ENCODE measurements around the gene MARCHF3. TPM values are rescaled to one million over a fixed set of nuclear protein-coding genes. Genes with fewer than 3 reads are reported as not detected.

MARCHF3 gene
- polyA plus RNA-seq, 1 donor from 2014 or later, result 3.9 TPM

- Histone ChIP-seq H3K4me3 (ENCODE audit: low read length) (no peak overlapping the region), H3K27me3 (ENCODE audit: insufficient read depth, low read depth, low read length) (peaks cover 6% of the 10 kb centered on the region), H3K4me2 (ENCODE audit: low read length) (no peak overlapping the region), H3K36me3 (ENCODE audit: insufficient read depth, low read length) (no peaks in the 10 kb centered on the region), H3K9ac (ENCODE audit: low read length) (no peak overlapping the region), H3K79me2 (replicated peaks; ENCODE audit: insufficient read depth, low read length) (no peaks in the 10 kb centered on the region), H4K20me1 (ENCODE audit: insufficient read depth) (no peaks in the 10 kb centered on the region), H3K9me3 (ENCODE audit: low read length) (no peaks in the 10 kb centered on the region), H3K27ac (ENCODE audit: low read length) (no peak overlapping the region), H3K9me2 (ENCODE audit: insufficient read depth, low read length) (no peaks in the 10 kb centered on the region), H3F3A (ENCODE audit: insufficient read depth, low read length, poor library complexity, severe bottlenecking) (no peaks in the 10 kb centered on the region), H2AFZ (ENCODE audit: low read depth, low read length) (no peak overlapping the region)
- TF ChIP-seq TAF1 (IDR thresholded peaks at IDR 0.05; ENCODE audit: low read depth), result no peak
Measured at GRCh38 chr5:126920291-126920690, 110.1 kb downstream of the MARCHF3 start.

- Histone ChIP-seq H3K27ac (ENCODE audit: low read length) (no peak overlapping the region), H3K4me3 (ENCODE audit: low read length) (no peak overlapping the region), H2AFZ (ENCODE audit: low read depth, low read length) (no peak overlapping the region), H3K9me3 (ENCODE audit: low read length) (no peaks in the 10 kb centered on the region), H3K9ac (ENCODE audit: low read length) (no peak overlapping the region), H3K36me3 (ENCODE audit: insufficient read depth, low read length) (no peaks in the 10 kb centered on the region), H3K9me2 (ENCODE audit: insufficient read depth, low read length) (no peaks in the 10 kb centered on the region), H3F3A (ENCODE audit: insufficient read depth, low read length, poor library complexity, severe bottlenecking) (no peaks in the 10 kb centered on the region), H4K20me1 (ENCODE audit: insufficient read depth) (no peaks in the 10 kb centered on the region), H3K27me3 (ENCODE audit: insufficient read depth, low read depth, low read length) (peaks cover 2% of the 10 kb centered on the region), H3K79me2 (replicated peaks; ENCODE audit: insufficient read depth, low read length) (no peaks in the 10 kb centered on the region), H3K4me2 (ENCODE audit: low read length) (no peak overlapping the region)
- TF ChIP-seq RAD21 (conservative IDR thresholded peaks at IDR 0.05), result no peak
- no peak for TF ChIP-seq CTCF (IDR thresholded peaks at IDR 0.05; ENCODE audit: poor library complexity, severe bottlenecking)
- no peak for TF ChIP-seq TAF1 (IDR thresholded peaks at IDR 0.05; ENCODE audit: low read depth)
- TF ChIP-seq EP300 (conservative IDR thresholded peaks at IDR 0.05; ENCODE audit: poor library complexity, severe bottlenecking), result no peak
- TF ChIP-seq MXI1 (conservative IDR thresholded peaks at IDR 0.05; ENCODE audit: poor library complexity, severe bottlenecking), result no peak
- TF ChIP-seq POLR2AphosphoS5 (IDR thresholded peaks at IDR 0.05), result no peak
- TF ChIP-seq SMC3 (conservative IDR thresholded peaks at IDR 0.05; ENCODE audit: poor library complexity), result no peak
- no peak for TF ChIP-seq EZH2 (IDR thresholded peaks at IDR 0.05; ENCODE audit: borderline replicate concordance, insufficient read depth, low read length, poor library complexity, severe bottlenecking)
- no peak for TF ChIP-seq REST (IDR thresholded peaks at IDR 0.05; ENCODE audit: borderline replicate concordance)
Measured at GRCh38 chr5:126919566-126919965, 110.8 kb downstream of the MARCHF3 start.

- no peaks in the 10 kb centered on the region for H3F3A ChIP-seq (ENCODE audit: insufficient read depth, low read length, poor library complexity, severe bottlenecking)
- H3K9me3 ChIP-seq (ENCODE audit: low read length), result no peaks in the 10 kb centered on the region
- peak overlapping the region; percentile 66 for H3K4me2 ChIP-seq (ENCODE audit: low read length)
- peak overlapping the region; percentile 73 for H3K27ac ChIP-seq (ENCODE audit: low read length)
- H3K36me3 ChIP-seq (ENCODE audit: insufficient read depth, low read length), result no peaks in the 10 kb centered on the region
- peak overlapping the region; percentile 59 for H3K4me3 ChIP-seq (ENCODE audit: low read length)
- no peaks in the 10 kb centered on the region for H3K27me3 ChIP-seq (ENCODE audit: insufficient read depth, low read depth, low read length)
- no peaks in the 10 kb centered on the region for H4K20me1 ChIP-seq (ENCODE audit: insufficient read depth)
- H3K9me2 ChIP-seq (ENCODE audit: insufficient read depth, low read length), result no peaks in the 10 kb centered on the region
- no peaks in the 10 kb centered on the region for H3K79me2 ChIP-seq (replicated peaks; ENCODE audit: insufficient read depth, low read length)
- H3K9ac ChIP-seq (ENCODE audit: low read length), result peak overlapping the region; percentile 28
- no peak for TF ChIP-seq SMC3 (conservative IDR thresholded peaks at IDR 0.05; ENCODE audit: poor library complexity)
- H2AFZ ChIP-seq (ENCODE audit: low read depth, low read length), result no peak overlapping the region
Measured at GRCh38 chr5:126918615-126918957, 111.8 kb downstream of the MARCHF3 start.

All from neural cell (in vitro differentiated cells).